HG02678 (cell line): ENCODE measurements around the gene NMNAT1.
"Not testable (repeated sequence)": the region's sequence is repeated elsewhere in the genome, so short reads cannot be mapped to it uniquely, and the experiment has no call there.

Experiments used
- ATAC-seq: cut with Tn5 transposase; IDR thresholded peaks from one replicate; pipeline ENCODE4 v1.9.1; 2021; ENCODE audit warnings: mild to moderate bottlenecking, moderate library complexity; ENCODE audit not compliant: unreplicated experiment

The NMNAT1 gene

DNA sequence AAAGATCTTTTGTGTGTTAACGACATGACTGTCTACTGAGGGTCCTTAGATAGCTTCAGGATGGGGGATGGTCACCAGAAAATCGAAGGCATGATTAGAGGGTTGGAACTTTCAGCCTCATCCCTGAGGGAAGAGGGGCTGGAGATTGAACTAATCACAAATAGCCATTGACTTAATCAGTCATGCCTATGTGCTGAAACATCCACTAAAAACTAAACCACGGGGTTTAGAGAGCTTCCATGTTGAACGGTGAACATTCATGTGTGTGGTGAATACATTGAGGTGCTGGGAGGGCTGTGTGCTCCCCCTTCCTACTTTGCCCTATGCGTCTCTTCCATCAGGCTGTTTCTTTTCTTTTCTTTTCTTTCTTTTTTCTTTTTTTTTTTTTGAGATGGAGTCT is 70.7 kb downstream of the NMNAT1 start:
- no peak for ATAC-seq

DNA sequence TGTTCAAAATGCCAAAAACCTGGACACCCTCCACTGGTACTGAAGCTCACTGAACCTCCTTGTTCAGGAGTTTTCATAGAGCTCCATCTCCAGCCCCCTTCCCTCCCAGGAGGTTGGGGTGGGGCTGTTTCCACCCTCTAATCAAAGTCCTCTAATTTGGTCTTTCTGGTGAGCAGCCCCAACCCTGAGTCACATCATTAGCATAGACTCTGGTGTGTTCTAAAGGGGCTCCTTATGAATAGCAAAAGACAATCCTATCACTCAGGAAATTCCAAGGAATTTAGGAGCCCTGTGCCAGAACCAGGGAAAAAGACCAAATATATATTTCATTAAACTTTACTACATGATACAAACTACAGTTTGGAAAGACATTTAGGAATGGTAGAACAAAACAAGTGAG is 76.3 kb downstream of the NMNAT1 start:
- no peak for ATAC-seq

DNA sequence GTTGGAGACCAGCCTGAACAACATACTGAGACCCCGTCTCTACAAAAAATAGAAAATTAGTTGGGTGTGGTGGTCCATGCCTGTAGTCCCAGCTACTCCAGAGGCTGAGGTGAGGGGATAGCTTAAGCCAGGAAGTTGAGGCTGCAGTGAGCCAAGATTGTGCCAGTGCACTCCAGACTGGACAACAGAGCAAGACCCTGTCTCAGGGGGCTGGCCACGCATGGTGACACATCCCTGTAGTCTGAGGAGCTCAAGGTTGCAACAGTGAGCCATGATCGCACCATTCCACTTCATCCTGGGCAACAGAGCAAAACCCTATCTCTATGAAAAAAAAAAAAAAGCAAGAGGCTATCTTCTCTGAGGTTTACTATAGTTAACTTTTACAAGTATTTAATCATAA is 76.8 kb downstream of the NMNAT1 start:
- no peak for ATAC-seq

DNA sequence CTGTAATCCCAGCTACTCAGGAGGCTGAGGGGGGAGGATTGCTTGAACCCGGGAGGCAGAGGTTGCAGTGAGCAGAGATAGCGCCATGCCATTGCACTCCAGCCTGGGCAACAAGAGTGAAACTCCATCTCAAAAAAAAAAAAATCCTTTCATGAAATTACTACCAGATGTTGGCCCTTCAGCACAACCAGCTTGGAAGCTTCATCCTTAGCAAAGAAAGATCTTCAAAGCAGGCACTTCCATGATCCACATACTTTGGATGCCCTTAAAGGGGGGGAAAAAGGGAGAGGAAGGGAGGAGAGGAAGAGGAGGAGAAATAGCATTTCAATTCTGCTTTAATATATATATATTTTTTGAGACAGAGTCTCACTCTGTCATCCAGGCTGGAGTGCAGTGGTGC is 77.4 kb downstream of the NMNAT1 start:
- not testable (repeated sequence) for ATAC-seq

DNA sequence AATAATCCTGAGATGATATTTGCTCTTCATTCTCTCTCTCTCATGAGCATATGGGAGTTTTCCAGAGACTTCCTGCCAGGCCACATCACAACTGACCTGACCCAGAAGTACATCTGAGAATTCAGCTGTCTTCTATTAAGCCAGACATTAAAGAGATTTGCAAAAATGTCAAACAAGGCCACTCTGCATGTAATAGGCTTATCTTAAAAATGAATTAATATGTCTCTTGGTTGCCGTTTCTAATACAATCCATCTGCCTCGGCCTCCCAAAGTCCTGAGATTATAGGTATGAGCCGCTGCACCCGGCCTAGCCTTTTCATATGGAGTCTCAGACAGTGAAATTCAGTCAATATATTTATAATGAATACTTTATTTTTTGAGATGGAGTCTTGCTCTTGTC is 78.7 kb downstream of the NMNAT1 start:
- not testable (repeated sequence) for ATAC-seq

DNA sequence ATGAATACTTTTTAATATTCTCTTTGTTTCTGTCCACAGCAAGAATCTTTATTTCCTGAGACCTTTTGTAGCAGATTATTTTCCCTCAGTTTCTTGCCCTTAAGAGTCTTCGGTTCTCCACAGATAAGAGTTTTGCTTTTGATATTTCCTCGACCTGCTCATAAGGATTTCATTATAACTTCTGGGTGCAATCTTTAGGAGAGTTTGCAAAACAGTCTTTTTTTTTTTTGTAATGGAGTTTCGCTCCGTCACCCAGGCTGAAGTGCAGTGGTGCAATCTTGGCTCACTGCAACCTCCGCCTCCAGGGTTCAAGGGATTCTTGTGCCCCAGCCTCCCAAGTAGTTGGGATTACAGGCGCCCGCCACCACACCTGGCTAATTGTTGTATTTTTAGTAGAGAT is 79.4 kb downstream of the NMNAT1 start:
- no peak for ATAC-seq

DNA sequence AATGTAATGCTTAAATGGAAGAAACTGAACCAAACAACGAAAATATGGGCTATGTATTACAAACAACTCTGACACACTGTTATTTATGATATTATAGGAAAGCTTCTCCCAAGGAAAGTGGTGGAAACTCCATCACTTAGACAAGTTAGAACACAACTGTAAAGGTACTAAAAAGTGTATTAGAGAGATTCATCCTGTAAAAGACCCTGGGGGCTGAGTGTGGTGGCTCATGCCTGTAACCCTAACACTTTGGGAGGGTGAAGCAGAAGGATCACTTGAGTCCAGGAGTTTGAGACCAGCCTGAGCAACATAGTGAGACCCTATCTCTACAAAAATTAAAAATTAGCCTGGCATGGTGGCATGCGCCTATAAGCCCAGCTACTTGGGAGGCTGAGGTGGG is 82.1 kb downstream of the NMNAT1 start:
- no peak for ATAC-seq

DNA sequence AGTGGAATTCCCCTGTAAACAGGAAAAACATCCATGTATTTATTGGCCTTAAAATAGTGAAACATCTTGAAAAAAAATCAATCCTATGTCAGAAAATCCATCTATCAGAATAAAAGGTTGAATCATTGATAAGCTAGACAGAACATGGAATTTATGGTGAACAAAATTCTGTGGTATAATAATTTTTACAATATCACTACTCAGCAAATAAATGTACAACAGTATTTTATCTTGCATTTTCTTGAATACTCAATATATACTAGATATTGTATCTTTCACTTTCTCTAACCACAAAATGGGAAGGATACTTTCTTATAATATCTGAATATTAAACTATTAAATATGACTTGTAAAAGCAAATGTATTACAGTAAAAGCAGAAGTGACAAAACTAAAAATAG is 83.8 kb downstream of the NMNAT1 start:
- no peak for ATAC-seq

DNA sequence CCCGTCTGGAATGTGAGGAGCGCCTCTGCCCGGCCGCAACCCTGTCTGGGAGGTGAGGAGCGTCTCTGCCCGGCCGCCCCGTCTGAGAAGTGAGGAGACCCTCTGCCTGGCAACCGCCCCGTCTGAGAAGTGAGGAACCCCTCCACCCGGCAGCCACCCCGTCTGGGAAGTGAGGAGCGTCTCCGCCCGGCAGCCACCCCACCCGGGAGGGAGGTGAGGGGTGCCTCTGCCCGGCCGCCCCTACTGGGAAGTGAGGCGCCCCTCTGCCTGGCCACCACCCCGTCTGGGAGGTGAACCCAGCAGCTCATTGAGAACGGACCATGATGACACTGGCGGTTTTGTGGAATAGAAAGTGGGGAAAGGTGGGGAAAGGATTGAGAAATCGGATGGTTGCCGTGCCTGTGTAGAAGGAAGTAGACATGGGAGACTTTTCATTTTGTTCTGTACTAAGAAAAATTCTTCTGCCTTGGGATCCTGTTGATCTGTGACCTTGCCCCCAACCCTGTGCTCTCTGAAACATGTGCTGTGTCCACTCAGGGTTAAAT is 85.8 kb downstream of the NMNAT1 start:
- not testable (repeated sequence) for ATAC-seq

DNA sequence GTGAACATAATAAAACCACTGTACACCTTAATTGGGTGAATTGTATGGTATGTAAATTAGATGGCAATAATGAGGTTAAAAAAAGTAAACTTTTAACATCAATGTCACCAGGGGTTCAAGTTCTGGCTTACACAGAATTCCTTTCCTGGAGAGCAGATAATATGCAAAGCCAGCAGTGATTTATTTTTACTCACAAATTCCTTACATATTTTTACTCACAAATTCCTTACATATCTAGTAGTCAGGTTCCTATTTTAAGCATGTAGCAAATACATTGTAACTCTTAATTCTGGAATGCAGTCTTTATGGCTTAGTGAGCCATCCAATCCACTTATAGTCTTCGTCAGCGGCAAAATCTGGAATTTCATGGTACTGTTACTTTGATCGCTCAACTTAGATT is 88.2 kb downstream of the NMNAT1 start:
- no peak for ATAC-seq

DNA sequence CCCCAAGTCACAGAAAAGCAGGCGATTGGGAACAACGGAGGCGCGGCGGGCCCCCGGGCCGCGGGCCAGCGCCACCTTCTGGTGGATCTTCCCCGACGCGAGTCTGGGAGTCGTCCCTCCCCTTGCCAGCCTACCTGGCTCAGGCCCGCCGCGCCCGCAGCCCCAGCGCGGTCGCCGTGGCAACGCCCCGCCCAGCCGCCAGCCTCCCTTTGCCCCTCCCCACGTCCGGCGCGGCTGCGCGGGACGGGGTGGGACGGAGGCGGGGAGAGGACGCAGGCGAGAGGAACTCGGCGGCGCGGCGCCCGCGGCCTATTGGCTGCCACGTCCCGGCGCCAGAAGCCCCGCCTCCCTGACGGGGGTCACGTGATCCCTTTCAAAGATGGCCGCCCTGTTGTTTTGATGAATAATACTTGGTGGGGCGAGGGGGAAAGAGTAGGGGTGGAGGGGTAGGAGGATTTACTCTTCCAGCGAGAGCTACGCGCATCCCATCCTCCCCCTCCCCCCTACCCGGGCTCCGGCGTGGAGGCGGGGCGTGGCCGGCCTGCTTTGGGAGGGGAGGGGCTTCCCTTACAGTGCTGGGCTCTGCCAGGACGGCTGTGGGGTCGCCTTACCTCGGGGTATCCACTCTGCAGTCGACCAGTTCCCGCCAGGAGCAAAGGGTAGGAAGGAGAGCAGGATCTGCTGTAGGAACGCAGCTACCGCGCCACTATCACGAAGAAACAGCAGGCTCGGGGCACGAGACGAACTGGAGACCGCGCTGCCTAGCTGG is 89.5 kb downstream of the NMNAT1 start, which contains the start of gene UBE4B:
Gene UBE4B, plus strand, starts transcription at position 369 of the 769 bp plus-strand sequence. CDS start 713 bp downstream, outside the sequence.
- peak; percentile 95 for ATAC-seq

DNA sequence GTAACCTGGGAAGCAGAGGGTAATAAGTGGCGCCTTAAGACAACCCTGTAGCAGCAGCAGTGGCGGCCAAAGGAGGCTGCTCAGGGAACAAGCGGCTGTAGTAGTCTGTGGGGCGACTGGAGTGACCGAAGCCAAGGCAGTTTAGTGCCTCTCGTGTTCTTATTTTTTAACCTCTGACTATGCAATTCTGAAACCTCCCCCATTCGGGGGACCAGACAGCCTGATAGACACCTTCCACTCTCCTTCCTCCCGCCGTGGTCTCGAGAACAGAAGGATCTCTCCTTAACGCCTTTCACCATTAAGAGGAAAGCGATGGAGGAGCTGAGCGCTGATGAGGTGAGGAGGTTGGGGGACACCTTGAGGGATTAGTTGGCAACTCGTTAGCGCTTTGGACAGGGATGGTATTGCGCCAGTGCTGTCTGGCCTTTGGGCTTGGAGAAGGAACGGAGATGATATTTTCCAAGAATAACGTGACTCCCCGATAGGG is 90.1 kb downstream of the NMNAT1 start:
- peak; percentile 7 for ATAC-seq
